NCI-H146 (cell line): ENCODE data around the gene PITX2.

ENCODE experiments used
- DNase-seq: peaks from one replicate; lab custom pipeline; 2025; lab: John Stamatoyannopoulos, UW

PITX2 gene

DNA sequence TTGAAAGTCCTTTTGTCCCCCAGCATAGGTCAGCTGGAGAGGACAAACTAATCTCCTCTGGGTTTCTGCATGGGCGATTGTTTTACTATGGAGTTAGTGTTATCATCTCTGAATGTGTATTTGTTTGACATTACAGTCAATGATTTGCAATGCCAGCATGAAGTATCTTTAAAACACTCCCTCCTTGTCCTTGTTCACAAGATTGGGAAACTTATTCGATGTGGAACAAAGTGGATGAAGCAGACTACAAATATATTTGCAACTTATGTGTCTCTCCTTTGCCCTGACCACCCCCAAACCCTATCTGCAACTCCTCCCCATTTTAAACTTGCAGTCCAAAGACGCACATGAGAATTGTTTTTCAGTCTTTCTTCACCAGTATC is 1.5 kb upstream of the PITX2 start:
- DNase-seq = no peak

DNA sequence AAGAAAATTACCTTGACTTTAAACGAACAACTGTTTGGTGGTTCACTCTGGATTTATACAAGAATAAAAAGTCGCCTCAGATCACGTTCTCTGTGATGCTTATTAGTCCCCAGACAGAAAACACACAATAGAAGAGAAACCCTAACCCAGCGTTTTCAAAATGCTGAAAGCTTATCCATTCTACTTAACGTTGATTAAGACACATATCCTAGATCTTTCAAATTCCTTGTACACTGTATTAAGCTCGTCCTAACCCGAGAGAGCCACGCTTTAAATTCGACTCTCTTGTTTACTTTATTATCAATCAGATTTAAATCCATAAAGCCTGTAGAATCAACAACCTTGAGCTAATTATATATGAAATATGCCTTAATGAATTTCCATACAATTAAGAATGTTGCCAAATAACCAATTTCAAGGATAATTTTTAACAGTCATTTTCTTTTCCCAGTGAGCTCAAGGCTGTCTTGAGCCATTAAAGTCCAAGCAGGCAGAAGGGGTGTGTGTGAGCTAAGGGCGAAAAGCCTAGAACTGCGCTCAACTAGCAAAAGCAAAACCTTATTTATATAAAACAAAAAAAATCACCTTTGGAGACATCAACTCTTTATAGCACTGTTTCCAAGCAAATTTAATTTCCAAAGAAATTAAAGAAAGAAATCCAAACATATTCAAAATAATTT is 981 bp upstream of the PITX2 start:
- DNase-seq = no peak

DNA sequence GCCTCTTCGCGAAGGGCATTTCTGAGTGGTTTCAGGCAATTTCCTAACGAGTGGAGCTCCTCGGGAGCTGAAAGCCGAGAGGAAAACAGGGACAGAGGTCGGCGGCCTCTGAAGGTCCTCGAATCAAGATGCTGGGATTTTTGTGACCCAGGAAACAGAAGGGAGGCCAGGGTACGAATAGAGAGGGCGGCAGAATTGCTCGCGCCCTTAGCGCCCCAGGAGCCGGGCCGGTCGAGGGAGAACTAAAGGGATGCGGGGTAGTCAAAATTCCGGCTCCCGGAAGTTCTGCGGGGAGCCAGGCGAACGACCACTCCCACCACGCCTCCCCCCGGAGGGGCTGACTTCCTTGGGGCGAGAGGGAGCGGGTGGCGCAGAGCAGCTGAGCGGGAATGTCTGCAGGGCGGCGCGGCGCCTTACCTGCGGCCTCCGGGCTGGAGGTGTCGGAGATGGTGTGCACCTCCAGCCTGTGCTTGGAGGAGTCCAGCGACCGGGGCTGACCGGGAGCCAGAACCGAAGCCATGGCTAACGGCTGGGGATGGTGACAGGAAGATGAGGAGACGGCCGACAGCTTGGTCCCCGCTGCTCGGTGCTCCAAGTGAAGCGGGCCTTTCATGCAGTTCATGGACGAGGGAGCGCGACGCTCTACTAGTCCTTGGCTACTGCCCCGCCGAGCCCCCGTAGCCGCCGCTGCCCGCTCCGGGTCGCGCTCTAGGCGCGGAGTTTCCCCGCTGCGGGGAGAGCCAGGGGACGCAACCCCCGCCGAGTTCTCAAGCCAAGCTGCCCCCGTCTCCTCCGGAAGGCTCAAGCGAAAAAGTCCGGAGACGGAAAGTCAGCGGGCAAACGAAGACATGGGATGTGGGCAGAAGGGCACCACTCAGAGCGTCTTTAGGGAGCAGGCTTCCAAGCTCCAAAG is 782 bp downstream of the PITX2 start:
- DNase-seq = no peak

DNA sequence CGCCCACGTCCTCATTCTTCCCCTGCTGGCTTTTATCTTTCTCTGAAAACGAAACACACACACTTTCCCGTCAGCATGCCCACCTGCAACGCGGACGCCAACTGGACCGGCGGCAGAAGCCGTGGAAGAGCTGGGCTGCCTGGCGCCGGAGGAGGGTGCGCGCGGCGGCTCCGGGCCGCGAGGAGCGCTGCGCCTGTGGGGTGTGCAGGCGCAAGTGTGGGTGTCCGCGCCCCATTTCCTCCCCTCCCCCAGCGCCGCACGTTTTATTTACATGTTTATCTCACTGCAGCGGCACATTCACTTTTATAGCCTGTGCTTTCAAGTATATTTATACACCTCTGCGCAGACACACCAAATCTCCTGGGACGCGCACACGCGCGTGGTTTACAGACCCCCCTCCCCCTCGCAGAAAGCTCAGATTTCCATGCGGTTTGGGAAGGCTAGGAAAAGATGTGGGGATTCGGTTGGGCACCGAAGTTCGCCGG is 1.5 kb downstream of the PITX2 start:
- no peak for DNase-seq

DNA sequence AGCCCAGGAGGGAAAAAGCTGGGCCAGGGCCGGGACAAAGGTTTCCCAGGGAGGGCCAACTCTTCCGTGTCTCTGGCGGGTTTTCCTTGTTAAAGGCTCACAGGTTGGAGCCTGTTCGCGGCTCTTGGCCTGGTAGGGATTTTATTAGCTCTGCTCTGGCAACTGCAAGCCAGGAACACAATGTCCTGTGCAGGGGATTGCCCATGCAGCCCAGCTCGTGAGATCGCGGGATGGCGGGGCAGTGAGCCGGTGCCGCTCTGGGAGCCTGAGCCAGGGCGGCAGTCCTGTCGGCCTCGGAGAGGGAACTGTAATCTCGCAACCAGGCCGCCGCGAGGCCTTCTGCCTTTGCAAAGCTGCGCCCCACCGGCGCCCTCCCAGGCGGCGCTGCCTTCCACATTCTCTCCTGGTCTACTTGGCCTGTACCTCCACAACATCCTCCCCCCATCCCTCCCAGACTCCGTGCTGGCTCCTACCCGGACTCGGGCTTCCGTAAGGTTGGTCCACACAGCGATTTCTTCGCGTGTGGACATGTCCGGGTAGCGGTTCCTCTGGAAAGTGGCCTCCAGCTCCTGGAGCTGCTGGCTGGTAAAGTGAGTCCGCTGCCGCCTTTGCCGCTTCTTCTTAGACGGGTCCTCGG is 2.1 kb downstream of the PITX2 start:
- no peak for DNase-seq

DNA sequence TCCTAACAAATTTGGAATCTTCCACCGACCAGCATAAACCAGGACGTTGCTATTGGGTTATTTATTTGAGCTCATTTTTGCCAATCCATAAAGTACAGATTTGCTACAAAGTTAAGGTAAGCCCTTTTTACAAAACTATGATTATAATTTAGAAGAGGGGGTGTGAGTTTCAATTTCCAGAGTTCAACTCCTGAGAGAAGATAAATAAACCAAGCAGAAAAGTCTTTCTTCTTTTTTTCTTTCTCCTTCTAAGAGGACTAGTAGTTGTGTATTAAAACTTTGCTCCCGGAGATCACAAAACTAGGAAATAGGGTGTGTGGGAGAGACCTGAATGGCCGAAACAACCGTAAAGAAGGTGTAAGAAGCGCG is 2.6 kb downstream of the PITX2 start:
- DNase-seq = no peak

DNA sequence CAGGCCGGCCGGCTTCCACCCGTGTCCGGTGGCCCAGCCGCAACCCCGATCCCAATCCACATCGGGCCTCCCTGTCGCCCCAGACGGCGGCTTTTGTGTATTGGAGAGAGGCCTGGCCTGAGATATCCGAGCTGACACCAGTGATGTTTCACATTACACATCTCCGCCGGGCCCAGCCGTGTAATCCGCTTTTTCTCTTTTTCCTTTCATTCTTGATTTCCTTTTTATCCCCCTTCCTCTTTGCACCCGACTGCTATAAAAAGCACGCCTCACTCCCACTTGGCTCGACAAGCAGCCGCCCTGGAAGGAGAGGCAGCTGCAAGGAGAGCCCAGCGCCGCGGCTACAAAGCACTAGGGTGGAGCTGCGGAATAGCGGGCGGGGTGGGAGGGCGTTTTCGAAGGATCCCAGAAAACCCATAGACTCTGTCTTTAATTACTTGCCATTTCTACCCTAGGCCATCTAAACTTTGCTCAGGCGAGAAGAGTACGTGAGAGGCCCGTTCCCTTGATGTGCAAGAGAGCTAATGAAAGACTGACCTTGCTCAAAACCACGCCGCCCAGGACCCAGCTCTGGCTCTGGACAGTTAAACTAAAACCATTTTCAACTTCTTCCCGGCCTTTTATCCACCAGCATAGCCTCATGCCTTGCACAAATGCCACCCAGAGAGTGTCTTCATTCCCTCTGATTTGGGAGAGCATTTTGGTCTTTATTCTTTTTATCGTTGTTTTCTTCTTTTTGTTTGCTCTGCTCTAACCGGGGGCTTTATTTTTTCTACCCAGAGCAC is 3.2 kb downstream of the PITX2 start:
- no peak for DNase-seq

DNA sequence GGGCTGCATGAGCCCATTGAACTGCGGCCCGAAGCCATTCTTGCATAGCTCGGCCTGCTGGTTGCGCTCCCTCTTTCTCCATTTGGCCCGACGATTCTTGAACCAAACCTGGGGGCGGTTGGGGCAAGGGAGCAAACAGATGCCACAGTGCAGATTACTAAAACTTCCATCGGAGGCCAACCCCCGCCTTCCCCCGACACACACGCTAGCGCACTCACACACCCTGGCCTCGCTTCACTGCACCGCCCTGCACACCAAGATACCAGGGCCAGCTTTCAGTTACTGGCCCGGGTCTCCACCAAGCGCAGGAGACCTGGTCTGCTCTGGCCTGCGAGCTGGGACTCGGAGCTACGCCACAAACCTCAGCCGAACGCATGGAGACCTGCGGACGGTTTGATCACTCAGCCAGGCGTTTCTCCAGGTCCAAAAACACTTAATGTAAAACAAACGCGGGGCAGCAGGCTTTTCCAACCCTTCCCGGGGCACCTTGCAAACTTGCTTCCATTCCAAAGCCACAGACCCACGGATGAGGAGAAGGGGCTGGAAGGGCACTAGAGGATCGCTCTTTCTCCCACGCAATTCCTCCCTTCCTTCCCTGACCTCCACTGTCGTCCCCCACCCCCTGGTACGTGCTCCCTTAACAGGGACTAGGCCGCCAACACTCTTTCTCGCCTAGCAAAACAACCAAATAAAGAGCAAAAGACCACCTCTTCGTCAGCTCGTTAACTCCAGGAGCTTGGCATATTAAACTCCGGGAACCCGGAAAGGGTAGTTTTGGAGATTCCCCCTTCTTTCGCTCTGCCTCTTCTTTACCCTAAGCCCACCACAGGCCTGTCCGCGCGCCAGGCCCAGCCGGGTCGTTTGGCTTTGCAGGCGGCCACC is 4.1 kb downstream of the PITX2 start:
- no peak for DNase-seq

DNA sequence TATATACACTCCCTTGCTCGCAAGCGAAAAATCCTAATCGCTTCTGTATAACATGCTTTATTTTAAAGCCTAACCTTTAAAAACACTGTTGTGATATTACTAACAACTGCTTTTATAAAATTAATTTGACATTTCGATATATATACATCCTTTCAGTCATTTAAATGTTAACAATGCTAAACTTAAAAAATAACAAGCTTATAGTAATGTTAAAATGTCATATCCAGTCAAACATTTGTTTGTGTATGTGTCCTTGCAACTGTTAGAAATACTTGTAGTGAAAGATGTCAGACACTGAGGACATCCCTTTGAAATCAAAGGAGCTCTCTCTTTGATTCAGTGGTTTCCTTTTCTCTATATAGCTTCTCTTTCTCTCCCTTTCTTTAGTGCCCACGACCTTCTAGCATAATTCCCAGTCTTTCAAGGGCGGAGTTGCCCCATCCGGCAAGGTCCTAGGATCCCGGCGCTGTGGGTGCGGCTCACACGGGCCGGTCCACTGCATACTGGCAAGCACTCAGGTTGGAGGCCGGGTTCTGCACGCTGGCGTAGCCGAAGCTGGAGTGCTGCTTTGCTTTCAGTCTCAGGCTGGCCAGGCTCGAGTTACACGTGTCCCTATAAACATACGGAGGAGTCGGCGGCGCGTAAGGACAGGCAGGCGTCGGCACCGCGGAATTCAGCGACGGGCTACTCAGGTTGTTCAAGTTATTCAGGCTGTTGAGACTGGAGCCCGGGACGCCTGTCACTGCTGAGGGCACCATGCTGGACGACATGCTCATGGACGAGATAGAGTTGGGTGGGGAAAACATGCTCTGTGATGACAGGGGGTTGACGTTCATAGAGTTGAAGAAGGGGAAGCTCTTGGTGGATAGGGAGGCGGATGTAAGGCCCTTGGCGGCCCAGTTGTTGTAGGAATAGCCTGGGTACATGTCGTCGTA is 5.0 kb downstream of the PITX2 start:
- no peak for DNase-seq

DNA sequence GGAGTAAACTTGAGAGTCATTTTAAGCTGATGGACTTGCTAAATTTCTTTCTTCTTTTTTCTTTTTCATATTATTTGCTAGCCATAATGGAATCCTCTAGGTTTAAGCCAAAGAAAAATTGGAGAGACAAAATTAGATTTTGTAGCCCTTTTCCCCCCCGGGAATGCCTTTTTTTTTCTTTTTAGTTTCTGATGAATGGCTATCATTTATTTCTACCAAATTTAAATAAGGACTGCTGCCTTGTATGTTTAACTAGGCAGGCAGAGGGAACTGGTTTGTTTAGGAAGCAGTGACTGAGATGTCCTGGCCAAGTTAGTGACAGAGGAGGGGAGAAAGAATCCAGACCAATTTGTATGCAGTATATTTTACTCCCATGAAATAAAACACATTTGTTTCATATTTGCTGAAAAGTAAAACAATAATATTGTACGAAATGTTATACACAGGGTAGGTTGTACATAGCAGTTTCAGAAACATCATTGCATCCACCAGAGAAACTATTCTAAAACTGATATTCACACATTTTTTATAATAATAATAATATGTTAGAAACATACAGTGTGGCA is 5.7 kb downstream of the PITX2 start:
- DNase-seq = no peak

DNA sequence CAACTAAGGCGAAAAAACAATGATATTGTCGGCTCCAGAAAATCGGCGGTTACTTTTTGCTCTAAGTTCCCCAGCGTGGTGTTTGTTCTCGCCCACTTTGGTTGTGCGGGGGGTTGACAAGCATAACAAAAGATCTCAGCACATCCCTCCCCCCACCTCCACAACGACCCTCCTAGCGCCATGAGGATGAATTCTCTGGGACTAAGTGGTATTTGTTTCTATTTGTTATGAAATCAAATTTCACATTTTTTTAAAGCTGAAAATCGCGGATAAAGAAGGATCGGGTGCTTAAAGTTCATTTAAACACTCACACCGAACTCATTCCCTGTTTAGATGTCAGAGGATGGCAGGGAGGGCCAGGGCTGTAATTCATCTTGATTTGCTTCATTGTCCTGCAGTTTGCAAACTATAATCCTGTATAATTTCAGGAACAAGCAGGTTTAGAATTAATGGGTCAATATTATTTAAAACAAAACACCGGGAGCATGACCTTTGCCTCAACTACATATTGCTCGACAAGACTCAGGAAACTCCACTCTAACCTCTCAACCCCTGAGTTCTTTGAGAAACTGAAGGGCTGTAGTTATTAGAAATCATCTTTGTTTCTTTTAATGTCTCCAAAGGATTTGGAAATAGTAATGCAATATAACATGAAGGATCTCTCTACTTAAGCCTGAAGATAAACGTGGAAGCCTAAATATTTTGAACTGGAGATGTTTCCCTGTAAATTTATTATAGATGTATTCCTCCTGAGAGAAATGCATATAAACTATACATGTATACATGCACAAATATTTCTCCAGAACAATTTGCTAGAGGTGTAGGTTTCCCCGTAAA is 6.4 kb downstream of the PITX2 start:
- no peak for DNase-seq

DNA sequence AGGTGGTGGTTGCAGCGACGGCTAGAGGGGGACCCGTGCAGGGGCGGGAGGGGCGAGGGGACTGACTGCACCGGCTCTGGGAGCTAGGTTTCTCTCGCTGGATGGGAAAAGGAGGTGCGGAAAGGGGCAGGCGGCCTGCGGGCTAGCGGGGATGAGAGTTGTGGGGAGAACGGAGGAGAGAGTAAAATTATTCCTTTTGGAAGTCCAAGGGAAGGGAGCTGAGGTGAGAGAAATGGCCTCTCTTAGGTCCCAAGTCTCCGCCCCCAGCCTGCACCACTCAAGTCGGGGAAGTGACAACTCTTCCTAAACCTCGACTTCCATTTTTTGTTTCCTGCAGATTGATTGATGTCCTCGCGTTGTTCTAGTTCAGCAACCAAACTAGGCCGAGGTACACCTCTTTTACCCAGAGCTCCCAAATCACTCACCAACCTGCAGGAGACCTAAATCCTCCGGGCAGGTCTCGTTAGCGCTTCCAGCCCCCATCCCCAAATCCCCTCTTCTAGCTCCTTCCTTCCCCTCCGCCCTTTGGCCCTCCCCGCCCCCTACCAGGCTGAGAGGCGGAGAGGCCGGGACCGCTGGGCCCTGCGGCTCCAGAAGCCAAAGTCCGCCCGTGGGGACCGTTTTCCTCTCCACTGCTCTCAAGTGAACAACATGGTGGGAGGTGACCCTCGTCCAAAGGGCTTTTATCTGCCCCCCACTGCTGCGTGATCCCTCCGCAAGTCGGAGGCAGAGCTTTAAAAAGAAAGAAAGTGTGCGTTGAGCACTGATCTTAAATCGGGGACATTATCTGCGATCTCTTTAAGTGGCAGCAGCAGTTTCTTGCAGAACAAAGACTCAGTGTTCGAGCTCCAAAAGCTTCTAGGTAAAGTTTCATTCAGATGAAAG is 7.3 kb downstream of the PITX2 start:
- no peak for DNase-seq

DNA sequence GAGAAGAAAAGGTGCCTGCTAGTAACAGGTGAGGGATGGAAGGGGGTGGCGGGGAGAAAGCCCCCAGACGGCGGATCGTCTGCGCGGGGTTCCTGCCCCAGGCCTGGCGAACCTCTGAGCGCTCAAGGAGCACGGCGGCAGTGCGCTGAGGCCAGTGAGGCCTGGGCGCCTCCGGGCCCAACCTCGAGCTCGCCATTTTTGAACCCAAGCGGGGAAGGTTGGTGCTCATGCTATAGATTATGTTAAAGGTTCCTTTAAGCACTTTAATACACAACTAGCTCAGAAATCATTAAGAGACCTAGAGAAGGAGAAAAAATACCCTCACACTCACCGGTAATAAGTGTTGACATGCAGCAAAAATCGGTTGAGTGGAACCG is 7.9 kb downstream of the PITX2 start:
- no peak for DNase-seq

DNA sequence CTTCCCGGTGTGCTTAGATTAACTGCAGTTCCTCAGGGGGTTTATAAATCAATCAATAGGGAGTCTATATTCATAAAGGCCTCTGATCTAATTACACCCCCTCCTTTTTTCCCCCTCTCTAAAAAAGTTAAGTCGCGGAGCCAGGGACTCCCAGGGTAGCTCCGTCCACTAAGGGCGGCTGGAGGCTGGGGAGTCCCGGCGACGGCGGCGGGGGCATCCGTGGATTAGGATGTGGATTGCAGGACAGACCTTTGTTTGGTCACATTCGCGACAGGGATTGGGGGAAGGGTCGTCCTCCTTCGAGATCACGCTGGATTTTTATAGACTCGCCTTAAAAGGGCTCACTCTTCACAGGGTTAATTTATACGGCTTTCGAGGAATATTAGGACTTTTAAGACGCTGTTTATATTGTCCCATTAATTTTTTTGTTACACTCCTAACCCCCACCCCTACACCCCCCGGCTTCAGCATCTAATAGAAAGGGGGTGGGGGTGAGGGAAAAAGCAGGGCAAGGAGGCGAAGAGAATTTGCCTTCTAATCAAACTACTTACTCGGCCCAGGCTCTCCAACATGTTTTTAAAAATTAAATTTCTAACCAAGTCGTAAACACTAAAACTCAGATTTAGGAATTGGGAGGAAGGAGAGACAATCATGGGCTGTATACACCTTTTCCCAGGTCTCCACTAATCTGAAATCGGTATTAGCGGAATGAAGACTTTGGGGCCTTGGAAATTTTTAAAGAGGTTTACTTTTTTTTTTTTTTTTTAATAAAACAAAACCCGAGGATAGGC is 8.5 kb downstream of the PITX2 start:
- no peak for DNase-seq

DNA sequence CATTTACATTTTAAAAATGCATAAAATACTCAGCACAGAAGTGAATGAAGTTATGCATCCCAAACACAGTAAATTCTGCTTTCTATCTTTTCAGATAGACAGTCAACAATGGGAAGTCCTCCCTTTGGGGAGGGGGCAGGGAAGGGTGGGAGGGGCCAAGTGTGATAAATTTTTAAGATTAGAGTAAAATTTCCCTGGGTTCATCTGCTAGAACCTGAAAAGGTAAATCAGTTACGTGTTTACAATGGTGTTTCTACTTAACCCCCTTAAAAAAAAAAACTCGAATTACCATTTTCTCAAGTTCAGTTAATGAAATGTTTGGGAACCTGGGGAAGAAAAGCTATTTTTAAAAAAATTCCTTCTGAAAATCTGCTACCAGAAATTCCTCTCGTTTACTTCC is 9.1 kb downstream of the PITX2 start:
- no peak for DNase-seq

DNA sequence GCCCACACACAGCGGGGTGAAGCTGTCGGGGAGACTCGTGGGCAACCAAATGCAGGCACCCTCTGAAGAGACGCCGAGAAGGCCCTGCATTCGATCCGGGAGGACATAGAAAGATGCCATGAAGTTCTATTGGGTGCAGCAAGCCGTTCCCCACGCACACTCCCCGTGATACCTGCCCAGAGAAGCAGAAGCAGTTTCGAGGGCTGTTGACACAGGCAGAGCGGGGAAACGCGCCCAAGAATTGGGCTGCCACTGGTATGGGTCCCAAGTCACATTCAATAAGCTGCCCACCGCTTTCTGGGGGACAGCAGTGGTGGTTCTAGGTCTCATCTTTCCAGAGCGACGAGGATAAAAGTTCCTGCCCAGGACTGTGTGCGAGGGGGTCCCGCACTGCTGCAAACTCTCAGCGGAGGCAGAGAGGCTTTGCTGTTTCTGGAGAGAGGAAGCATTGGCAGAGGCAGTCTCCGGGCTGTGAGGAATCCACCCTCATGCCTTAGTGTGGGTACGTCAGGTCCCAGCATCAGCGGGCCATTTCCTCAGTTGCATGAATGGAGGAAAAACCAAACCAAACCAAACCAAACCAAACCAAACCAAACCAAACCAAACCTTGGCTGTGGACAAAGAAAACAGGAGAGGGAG is 10.1 kb downstream of the PITX2 start:
- no peak for DNase-seq
